ENCODE measurements around the gene ACOT7.

DNA sequence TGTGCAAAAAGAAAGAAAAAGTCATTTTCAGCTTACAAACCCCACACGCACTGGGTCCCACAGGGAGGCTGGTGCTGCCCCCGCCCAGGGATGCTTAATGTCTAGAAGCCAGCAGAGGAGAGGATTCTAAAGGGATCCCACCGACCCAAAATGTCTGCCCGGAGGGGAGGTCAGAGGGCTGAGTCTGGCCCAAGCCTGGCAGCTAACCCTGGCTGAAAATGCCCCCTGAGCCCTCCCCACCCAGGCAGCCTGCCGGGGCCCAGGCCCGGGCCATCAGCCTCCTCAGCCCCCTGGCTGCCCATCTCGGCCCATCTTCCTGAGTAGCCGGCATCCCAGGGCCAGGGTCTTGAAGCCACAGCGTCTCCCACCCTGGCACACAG lies 33.5 kb downstream of the ACOT7 start:
- TF ChIP-seq POLR2A (IDR thresholded peaks at IDR 0.05) (no peak), EP300 (IDR thresholded peaks at IDR 0.05) (no peak)
- TF ChIP-seq, protein P1, sequence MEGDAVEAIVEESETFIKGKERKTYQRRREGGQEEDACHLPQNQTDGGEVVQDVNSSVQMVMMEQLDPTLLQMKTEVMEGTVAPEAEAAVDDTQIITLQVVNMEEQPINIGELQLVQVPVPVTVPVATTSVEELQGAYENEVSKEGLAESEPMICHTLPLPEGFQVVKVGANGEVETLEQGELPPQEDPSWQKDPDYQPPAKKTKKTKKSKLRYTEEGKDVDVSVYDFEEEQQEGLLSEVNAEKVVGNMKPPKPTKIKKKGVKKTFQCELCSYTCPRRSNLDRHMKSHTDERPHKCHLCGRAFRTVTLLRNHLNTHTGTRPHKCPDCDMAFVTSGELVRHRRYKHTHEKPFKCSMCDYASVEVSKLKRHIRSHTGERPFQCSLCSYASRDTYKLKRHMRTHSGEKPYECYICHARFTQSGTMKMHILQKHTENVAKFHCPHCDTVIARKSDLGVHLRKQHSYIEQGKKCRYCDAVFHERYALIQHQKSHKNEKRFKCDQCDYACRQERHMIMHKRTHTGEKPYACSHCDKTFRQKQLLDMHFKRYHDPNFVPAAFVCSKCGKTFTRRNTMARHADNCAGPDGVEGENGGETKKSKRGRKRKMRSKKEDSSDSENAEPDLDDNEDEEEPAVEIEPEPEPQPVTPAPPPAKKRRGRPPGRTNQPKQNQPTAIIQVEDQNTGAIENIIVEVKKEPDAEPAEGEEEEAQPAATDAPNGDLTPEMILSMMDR (IDR thresholded peaks at IDR 0.05), result no peak
